Hepatocyte (in vitro differentiated cells): Measurements from ENCODE around the gene ITSN1. TPM values are rescaled to one million over a fixed set of nuclear protein-coding genes. Genes with fewer than 3 reads are reported as not detected.

Experiments used
- DNase-seq: peaks from one replicate; pipeline ENCODE4 v3.0.0-alpha.2; 2016; ENCODE audit warnings: low spot score
- H2AFZ ChIP-seq: fragments of 200-600 bp; sonication (generic); 2 replicates; pipeline ENCODE4 v1.6.0; 2016; ENCODE audit warnings: antibody characterized with exemption, mild to moderate bottlenecking
- H3K27ac ChIP-seq: fragments of 200-600 bp; sonication (generic); 2 replicates; pipeline ENCODE4 v1.5.1; 2016; ENCODE audit warnings: mild to moderate bottlenecking
- H3K27me3 ChIP-seq: fragments of 200-600 bp; sonication (generic); 2 replicates; pipeline ENCODE4 v1.6.1; 2016
- H3K36me3 ChIP-seq: fragments of 200-600 bp; sonication (generic); replicated peaks from 2 replicates; pipeline ENCODE4 v1.5.1; 2016; ENCODE audit warnings: low read depth; ENCODE audit not compliant: insufficient read depth
- H3K4me1 ChIP-seq: fragments of 200-600 bp; sonication (generic); 2 replicates; pipeline ENCODE4 v1.5.1; 2016; ENCODE audit warnings: mild to moderate bottlenecking, moderate library complexity; ENCODE audit not compliant: insufficient read depth
- H3K4me2 ChIP-seq: fragments of 200-600 bp; sonication (generic); 2 replicates; pipeline ENCODE4 v1.6.0; 2016
- H3K4me3 ChIP-seq: fragments of 200-600 bp; sonication (generic); 2 replicates; pipeline ENCODE4 v1.5.1; 2016; ENCODE audit warnings: mild to moderate bottlenecking
- H3K79me2 ChIP-seq: fragments of 200-600 bp; sonication (generic); 2 replicates; pipeline ENCODE4 v1.6.0; 2017; ENCODE audit warnings: mild to moderate bottlenecking
- H3K9me2 ChIP-seq: fragments of 200-600 bp; sonication (generic); replicated peaks from 2 replicates; pipeline ENCODE4 v1.6.0; 2017; ENCODE audit warnings: mild to moderate bottlenecking; ENCODE audit not compliant: insufficient read depth
- H3K9me3 ChIP-seq: fragments of 200-600 bp; sonication (generic); 2 replicates; pipeline ENCODE4 v1.5.1; 2016; ENCODE audit warnings: low read depth, mild to moderate bottlenecking
- H4K20me1 ChIP-seq: fragments of 200-600 bp; sonication (generic); 2 replicates; pipeline ENCODE4 v1.6.0; 2016; ENCODE audit warnings: mild to moderate bottlenecking; ENCODE audit not compliant: insufficient read depth, poor library complexity, severe bottlenecking
- CTCF ChIP-seq: fragments of 200-600 bp; sonication (generic); IDR thresholded peaks from 2 replicates; pipeline ENCODE4 v1.5.1; 2016; ENCODE audit warnings: antibody characterized with exemption, mild to moderate bottlenecking; ENCODE audit not compliant: poor library complexity
- EZH2 ChIP-seq: fragments of 200-600 bp; sonication (generic); IDR thresholded peaks from 2 replicates; pipeline ENCODE4 v1.6.1; 2016; ENCODE audit warnings: antibody characterized with exemption, mild to moderate bottlenecking, borderline replicate concordance
- EZH2phosphoT487 ChIP-seq: fragments of 200-600 bp; sonication (generic); IDR thresholded peaks from one replicate; pipeline ENCODE4 v1.6.1; 2018; ENCODE audit warnings: antibody characterized with exemption, mild to moderate bottlenecking, low read depth, moderate library complexity; ENCODE audit not compliant: unreplicated experiment, severe bottlenecking
- WGBS: methylation state at CpG from one replicate; pipeline ENCODE4 v1.1.6; 2016; ENCODE audit warnings: low lambda C conversion rate; ENCODE audit errors: missing lambda C conversion rate; 5-methylcytosine and 5-hydroxymethylcytosine counted together
- polyA plus RNA-seq: library from polyadenylated mRNA; unstranded; fragments of >200 nt; fragmentation: Nextera tagmentation; extraction: Ambion mirVana; gene quantifications from 2 replicates; pipeline ENCODE4 v1.2.1, GENCODE V29; 2016
- total RNA-seq: library from RNA; depleted of rRNA; stranded (reverse); fragments of >200 nt; gene quantifications from 2 replicates; pipeline ENCODE4 v1.2.3, GENCODE V29; 2014

ITSN1 gene
- total and polyA plus RNA-seq, 2 experiments from 2014 or later = 43.6 to 46.0 TPM

GRCh38 chr21:33644383-33645074 lies 2.2 kb downstream of the ITSN1 start:
- H3K27me3 ChIP-seq = no peaks in the 10 kb centered on the region
- peaks cover 20% of the 10 kb centered on the region for H3K4me1 ChIP-seq
- 53% methylated on average over 11 of the region's 11 CpGs for WGBS
- peak overlapping the region; percentile 74 for H3K4me3 ChIP-seq
- TF ChIP-seq EZH2phosphoT487 (no peak), CTCF (no peak)
- H3K27ac ChIP-seq = peak overlapping the region; percentile 82
- H2AFZ ChIP-seq = no peak overlapping the region
- DNase-seq = peak; percentile 57
- peak overlapping the region; percentile 75 for H3K4me2 ChIP-seq
- no peaks in the 10 kb centered on the region for H3K9me2 ChIP-seq
- peaks cover 74% of the 10 kb centered on the region for H3K79me2 ChIP-seq
- no peaks in the 10 kb centered on the region for H3K36me3 ChIP-seq
- peaks cover 6% of the 10 kb centered on the region for H4K20me1 ChIP-seq
- no peaks in the 10 kb centered on the region for H3K9me3 ChIP-seq

GRCh38 chr21:33645730-33646129 lies 3.4 kb downstream of the ITSN1 start:
- Histone ChIP-seq H3K4me3 (no peak overlapping the region), H3K9me3 (no peaks in the 10 kb centered on the region), H3K36me3 (no peaks in the 10 kb centered on the region), H3K4me1 (peaks cover 21% of the 10 kb centered on the region), H3K4me2 (peak overlapping the region; percentile 75), H3K9me2 (no peaks in the 10 kb centered on the region), H3K27ac (peak overlapping the region; percentile 82), H4K20me1 (peaks cover 9% of the 10 kb centered on the region), H3K79me2 (peaks cover 74% of the 10 kb centered on the region), H2AFZ (no peak overlapping the region), H3K27me3 (no peaks in the 10 kb centered on the region)
- DNase-seq = no peak
- TF ChIP-seq EZH2phosphoT487 = no peak
- no peak for TF ChIP-seq EZH2
- TF ChIP-seq CTCF = no peak
- 85% methylated on average over 4 of the region's 4 CpGs for WGBS

GRCh38 chr21:33647587-33647986 lies 5.3 kb downstream of the ITSN1 start:
- TF ChIP-seq CTCF = no peak
- TF ChIP-seq EZH2 = no peak
- TF ChIP-seq EZH2phosphoT487 = no peak

More at GRCh38 chr21:33647587-33647986, 5.3 kb downstream of the ITSN1 start:
- Histone ChIP-seq H3K27ac (no peak overlapping the region), H3K9me3 (no peaks in the 10 kb centered on the region), H3K79me2 (peaks cover 92% of the 10 kb centered on the region), H3K27me3 (no peaks in the 10 kb centered on the region), H3K36me3 (no peaks in the 10 kb centered on the region), H3K4me1 (peaks cover 25% of the 10 kb centered on the region), H3K4me3 (no peak overlapping the region), H2AFZ (no peak overlapping the region), H3K4me2 (no peak overlapping the region), H4K20me1 (peaks cover 9% of the 10 kb centered on the region), H3K9me2 (no peaks in the 10 kb centered on the region)
- 93% methylated on average over 3 of the region's 3 CpGs for WGBS
- no peak for DNase-seq
